Measurements from ENCODE around the gene MPPED2. TPM values are rescaled to one million over a fixed set of nuclear protein-coding genes. Genes with fewer than 3 reads are reported as not detected.
A peak's percentile ranks its signal among the peaks of the same experiment; 100 is the strongest.
"Not testable (repeated sequence)": the region's sequence is repeated elsewhere in the genome, so short reads cannot be mapped to it uniquely, and the experiment has no call there.

The MPPED2 gene
- total RNA-seq, 1 donor from 2014 or later: 179 TPM

GRCh38 chr11:30565027-30565426, 21.1 kb downstream of the MPPED2 start:
- no peak for TF ChIP-seq CTCF (IDR thresholded peaks at IDR 0.05; ENCODE audit: unreplicated experiment)
- Mint-ChIP-seq H3K36me3 (peaks cover 52% of the 10 kb centered on the region), H3K27ac (peak overlapping the region; percentile 40), H3K4me1 (peaks cover 45% of the 10 kb centered on the region), H3K9me3 (peaks cover 7% of the 10 kb centered on the region), H3K27me3 (ENCODE audit: low read depth) (no peaks in the 10 kb centered on the region), H3K4me3 (no peak overlapping the region)
- no peak for DNase-seq (ENCODE audit: low spot score in 2 of 2, unreplicated experiment in 2 of 2)

GRCh38 chr11:30561691-30562415, 24.3 kb downstream of the MPPED2 start:
- H3K4me3 Mint-ChIP-seq: no peak overlapping the region
- peaks cover 31% of the 10 kb centered on the region for H3K4me1 Mint-ChIP-seq

GRCh38 chr11:30560206-30561106, 25.7 kb downstream of the MPPED2 start:
- Mint-ChIP-seq H3K27me3 (ENCODE audit: low read depth) (no peaks in the 10 kb centered on the region), H3K27ac (peak overlapping the region; percentile 71), H3K36me3 (peaks cover 53% of the 10 kb centered on the region), H3K4me3 (no peak overlapping the region), H3K9me3 (peaks cover 12% of the 10 kb centered on the region), H3K4me1 (peaks cover 32% of the 10 kb centered on the region)
- TF ChIP-seq CTCF (IDR thresholded peaks at IDR 0.05; ENCODE audit: unreplicated experiment): no peak
- no peak for DNase-seq (ENCODE audit: low spot score in 2 of 2, unreplicated experiment in 2 of 2)

More at GRCh38 chr11:30561691-30562415, 24.3 kb downstream of the MPPED2 start:
- DNase-seq (ENCODE audit: low spot score in 2 of 2, unreplicated experiment in 2 of 2): no peak
- TF ChIP-seq CTCF (IDR thresholded peaks at IDR 0.05; ENCODE audit: unreplicated experiment): no peak
- peaks cover 9% of the 10 kb centered on the region for H3K9me3 Mint-ChIP-seq
- H3K36me3 Mint-ChIP-seq: peaks cover 51% of the 10 kb centered on the region
- peak overlapping the region; percentile 30 for H3K27ac Mint-ChIP-seq
- H3K27me3 Mint-ChIP-seq (ENCODE audit: low read depth): no peaks in the 10 kb centered on the region

GRCh38 chr11:30559004-30559403, 27.1 kb downstream of the MPPED2 start:
- DNase-seq (ENCODE audit: low spot score in 2 of 2, unreplicated experiment in 2 of 2): no peak
- no peak for TF ChIP-seq CTCF (IDR thresholded peaks at IDR 0.05; ENCODE audit: unreplicated experiment)
- no peak overlapping the region for H3K4me3 Mint-ChIP-seq
- H3K36me3 Mint-ChIP-seq: peaks cover 47% of the 10 kb centered on the region
- no peaks in the 10 kb centered on the region for H3K27me3 Mint-ChIP-seq (ENCODE audit: low read depth)
- peaks cover 13% of the 10 kb centered on the region for H3K9me3 Mint-ChIP-seq
- peak overlapping the region; percentile 87 for H3K27ac Mint-ChIP-seq
- H3K4me1 Mint-ChIP-seq: peaks cover 37% of the 10 kb centered on the region

- peaks cover 49% of the 10 kb centered on the region for H3K4me1 Mint-ChIP-seq
- H3K27me3 Mint-ChIP-seq (ENCODE audit: low read depth): not testable (repeated sequence)
Observed at GRCh38 chr11:30554587-30554986, 31.6 kb downstream of the MPPED2 start.

More at GRCh38 chr11:30554587-30554986, 31.6 kb downstream of the MPPED2 start:
- H3K4me3 Mint-ChIP-seq; H3K9me3 Mint-ChIP-seq; DNase-seq (ENCODE audit: low spot score in 2 of 2, unreplicated experiment in 2 of 2): not testable (repeated sequence)
- Mint-ChIP-seq H3K27ac (peak overlapping the region; percentile 68), H3K36me3 (peaks cover 28% of the 10 kb centered on the region)

Data from mesothelial cell of epicardium (in vitro differentiated cells).